HEK293 (cell line): ENCODE data around the gene HSD17B10.

Experiments used
- BCL11A ChIP-seq: fragments of 450-650 bp; formaldehyde crosslinking; IDR thresholded peaks from 2 replicates; pipeline ENCODE4 v1.5.1; 2016; ENCODE audit warnings: low read depth, missing biosample characterization, missing genetic modification characterization
- ZBTB21 ChIP-seq: fragments of 450-650 bp; formaldehyde crosslinking; IDR thresholded peaks from 2 replicates; pipeline ENCODE4 v1.5.1; 2017; ENCODE audit warnings: missing biosample characterization, missing genetic modification characterization
- ZBTB7A ChIP-seq: fragments of 450-650 bp; formaldehyde crosslinking; IDR thresholded peaks from 2 replicates; pipeline ENCODE4 v1.5.1; 2016; ENCODE audit warnings: low read depth, missing biosample characterization, missing genetic modification characterization
- ZBTB8A ChIP-seq: fragments of 450-650 bp; formaldehyde crosslinking; IDR thresholded peaks from 2 replicates; pipeline ENCODE4 v1.5.1; 2016; ENCODE audit warnings: missing biosample characterization, missing genetic modification characterization
- ZNF114 ChIP-seq: fragments of 450-650 bp; formaldehyde crosslinking; IDR thresholded peaks from 2 replicates; pipeline ENCODE4 v1.5.0; 2017; ENCODE audit warnings: missing biosample characterization, missing genetic modification characterization
- ZNF214 ChIP-seq: fragments of 450-650 bp; formaldehyde crosslinking; IDR thresholded peaks from 2 replicates; pipeline ENCODE4 v1.5.1; 2017; ENCODE audit warnings: missing biosample characterization, mild to moderate bottlenecking, missing genetic modification characterization, borderline replicate concordance
- ZNF24 ChIP-seq: fragments of 450-650 bp; formaldehyde crosslinking; IDR thresholded peaks from 2 replicates; pipeline ENCODE4 v1.5.1; 2016; ENCODE audit warnings: missing biosample characterization, missing genetic modification characterization
- ZNF629 ChIP-seq: fragments of 450-650 bp; formaldehyde crosslinking; IDR thresholded peaks from 2 replicates; pipeline ENCODE4 v1.5.1; 2017; ENCODE audit warnings: missing biosample characterization, missing genetic modification characterization
- ZNF707 ChIP-seq: fragments of 450-650 bp; formaldehyde crosslinking; IDR thresholded peaks from 2 replicates; pipeline ENCODE4 v1.5.1; 2016; ENCODE audit warnings: missing biosample characterization, missing genetic modification characterization
- ZNF76 ChIP-seq: fragments of 450-650 bp; formaldehyde crosslinking; IDR thresholded peaks from 2 replicates; pipeline ENCODE4; 2016; ENCODE audit warnings: low read depth, missing biosample characterization, missing genetic modification characterization, borderline replicate concordance
- TF ChIP-seq, protein P1 (sequence below): fragments of 450-650 bp; formaldehyde crosslinking; IDR thresholded peaks from 2 replicates; pipeline ENCODE4 v1.5.1; 2016; ENCODE audit warnings: missing biosample characterization, missing genetic modification characterization
- TF ChIP-seq, protein P2 (sequence below): fragments of 450-650 bp; formaldehyde crosslinking; IDR thresholded peaks from 2 replicates; pipeline ENCODE4 v1.5.1; 2016; ENCODE audit warnings: missing biosample characterization, missing genetic modification characterization
- TF ChIP-seq, protein P3 (sequence below): fragments of 450-650 bp; formaldehyde crosslinking; IDR thresholded peaks from 2 replicates; pipeline ENCODE4 v1.5.1; 2016; ENCODE audit warnings: missing biosample characterization, missing genetic modification characterization
- TF ChIP-seq, protein P4 (sequence below): fragments of 450-650 bp; formaldehyde crosslinking; IDR thresholded peaks from 2 replicates; pipeline ENCODE4 v1.5.1; 2017; ENCODE audit warnings: missing biosample characterization, missing genetic modification characterization

DNA sequence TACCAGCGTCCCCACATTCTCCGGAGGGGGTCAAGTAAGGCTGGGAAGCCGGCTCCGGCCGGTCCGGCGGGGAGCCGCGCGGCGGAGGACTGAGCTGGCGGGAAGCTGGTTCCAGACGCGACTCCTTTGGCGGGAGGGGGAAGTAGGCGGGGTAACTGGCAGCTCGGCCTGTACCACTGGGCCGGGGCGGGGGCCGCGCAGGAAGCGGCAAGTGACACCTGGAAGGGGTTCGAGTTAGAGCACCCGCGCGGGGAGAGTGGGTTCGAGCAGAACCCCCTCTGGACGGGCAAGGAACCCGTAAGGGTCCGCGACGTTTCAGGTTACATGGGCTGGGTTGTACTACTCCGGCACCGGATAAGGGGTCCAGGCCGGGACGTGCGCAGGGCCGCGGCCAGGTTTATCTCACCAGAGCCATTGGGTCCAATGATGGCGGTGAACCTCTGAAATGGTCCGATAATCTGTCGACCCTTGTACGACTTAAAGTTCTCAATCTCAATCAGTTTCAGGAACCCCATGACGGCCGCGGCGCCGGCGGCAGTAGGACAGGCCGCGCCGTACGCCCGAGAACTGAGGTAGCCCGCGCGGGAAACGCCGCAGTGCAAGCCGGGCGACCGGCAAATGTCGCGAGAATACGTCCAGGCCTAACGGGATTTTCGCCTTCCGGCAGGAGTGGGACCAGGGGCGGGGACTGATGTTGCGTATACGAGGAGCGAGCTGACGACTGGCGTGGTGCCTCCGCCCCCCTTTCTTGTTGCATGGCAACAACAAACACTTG, 11.9 kb downstream of the HSD17B10 start, which contains the start of gene SMC1A:
- TF ChIP-seq ZNF76 (tag by site-specific recombination) (peak; percentile 95), ZNF629 (peak; percentile 77), BCL11A (no peak), ZNF707 (tag by site-specific recombination) (no peak), ZNF214 (tag by site-specific recombination) (no peak), ZBTB8A (peak; percentile 87), ZBTB21 (tag by site-specific recombination) (no peak; the same call in 1 of the 2 replicates), ZNF24 (tag by site-specific recombination) (peak; percentile 91), ZNF114 (tag by site-specific recombination) (no peak), ZBTB7A (peak; percentile 73; the same call in 1 of the 2 replicates)
- TF ChIP-seq, protein P1, sequence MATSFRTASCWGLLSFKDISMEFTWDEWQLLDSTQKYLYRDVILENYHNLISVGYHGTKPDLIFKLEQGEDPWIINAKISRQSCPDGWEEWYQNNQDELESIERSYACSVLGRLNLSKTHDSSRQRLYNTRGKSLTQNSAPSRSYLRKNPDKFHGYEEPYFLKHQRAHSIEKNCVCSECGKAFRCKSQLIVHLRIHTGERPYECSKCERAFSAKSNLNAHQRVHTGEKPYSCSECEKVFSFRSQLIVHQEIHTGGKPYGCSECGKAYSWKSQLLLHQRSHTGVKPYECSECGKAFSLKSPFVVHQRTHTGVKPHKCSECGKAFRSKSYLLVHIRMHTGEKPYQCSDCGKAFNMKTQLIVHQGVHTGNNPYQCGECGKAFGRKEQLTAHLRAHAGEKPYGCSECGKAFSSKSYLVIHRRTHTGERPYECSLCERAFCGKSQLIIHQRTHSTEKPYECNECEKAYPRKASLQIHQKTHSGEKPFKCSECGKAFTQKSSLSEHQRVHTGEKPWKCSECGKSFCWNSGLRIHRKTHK (tag by site-specific recombination) = no peak
- TF ChIP-seq, protein P2, sequence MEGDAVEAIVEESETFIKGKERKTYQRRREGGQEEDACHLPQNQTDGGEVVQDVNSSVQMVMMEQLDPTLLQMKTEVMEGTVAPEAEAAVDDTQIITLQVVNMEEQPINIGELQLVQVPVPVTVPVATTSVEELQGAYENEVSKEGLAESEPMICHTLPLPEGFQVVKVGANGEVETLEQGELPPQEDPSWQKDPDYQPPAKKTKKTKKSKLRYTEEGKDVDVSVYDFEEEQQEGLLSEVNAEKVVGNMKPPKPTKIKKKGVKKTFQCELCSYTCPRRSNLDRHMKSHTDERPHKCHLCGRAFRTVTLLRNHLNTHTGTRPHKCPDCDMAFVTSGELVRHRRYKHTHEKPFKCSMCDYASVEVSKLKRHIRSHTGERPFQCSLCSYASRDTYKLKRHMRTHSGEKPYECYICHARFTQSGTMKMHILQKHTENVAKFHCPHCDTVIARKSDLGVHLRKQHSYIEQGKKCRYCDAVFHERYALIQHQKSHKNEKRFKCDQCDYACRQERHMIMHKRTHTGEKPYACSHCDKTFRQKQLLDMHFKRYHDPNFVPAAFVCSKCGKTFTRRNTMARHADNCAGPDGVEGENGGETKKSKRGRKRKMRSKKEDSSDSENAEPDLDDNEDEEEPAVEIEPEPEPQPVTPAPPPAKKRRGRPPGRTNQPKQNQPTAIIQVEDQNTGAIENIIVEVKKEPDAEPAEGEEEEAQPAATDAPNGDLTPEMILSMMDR = peak; percentile 30; the same call in 1 of the 2 replicates
- TF ChIP-seq, protein P3, sequence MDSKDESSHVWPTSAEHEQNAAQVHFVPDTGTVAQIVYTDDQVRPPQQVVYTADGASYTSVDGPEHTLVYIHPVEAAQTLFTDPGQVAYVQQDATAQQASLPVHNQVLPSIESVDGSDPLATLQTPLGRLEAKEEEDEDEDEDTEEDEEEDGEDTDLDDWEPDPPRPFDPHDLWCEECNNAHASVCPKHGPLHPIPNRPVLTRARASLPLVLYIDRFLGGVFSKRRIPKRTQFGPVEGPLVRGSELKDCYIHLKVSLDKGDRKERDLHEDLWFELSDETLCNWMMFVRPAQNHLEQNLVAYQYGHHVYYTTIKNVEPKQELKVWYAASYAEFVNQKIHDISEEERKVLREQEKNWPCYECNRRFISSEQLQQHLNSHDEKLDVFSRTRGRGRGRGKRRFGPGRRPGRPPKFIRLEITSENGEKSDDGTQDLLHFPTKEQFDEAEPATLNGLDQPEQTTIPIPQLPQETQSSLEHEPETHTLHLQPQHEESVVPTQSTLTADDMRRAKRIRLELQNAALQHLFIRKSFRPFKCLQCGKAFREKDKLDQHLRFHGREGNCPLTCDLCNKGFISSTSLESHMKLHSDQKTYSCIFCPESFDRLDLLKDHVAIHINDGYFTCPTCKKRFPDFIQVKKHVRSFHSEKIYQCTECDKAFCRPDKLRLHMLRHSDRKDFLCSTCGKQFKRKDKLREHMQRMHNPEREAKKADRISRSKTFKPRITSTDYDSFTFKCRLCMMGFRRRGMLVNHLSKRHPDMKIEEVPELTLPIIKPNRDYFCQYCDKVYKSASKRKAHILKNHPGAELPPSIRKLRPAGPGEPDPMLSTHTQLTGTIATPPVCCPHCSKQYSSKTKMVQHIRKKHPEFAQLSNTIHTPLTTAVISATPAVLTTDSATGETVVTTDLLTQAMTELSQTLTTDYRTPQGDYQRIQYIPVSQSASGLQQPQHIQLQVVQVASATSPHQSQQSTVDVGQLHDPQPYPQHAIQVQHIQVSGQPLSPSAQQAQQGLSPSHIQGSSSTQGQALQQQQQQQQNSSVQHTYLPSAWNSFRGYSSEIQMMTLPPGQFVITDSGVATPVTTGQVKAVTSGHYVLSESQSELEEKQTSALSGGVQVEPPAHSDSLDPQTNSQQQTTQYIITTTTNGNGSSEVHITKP (tag by site-specific recombination) = peak; percentile 100
- TF ChIP-seq, protein P4, sequence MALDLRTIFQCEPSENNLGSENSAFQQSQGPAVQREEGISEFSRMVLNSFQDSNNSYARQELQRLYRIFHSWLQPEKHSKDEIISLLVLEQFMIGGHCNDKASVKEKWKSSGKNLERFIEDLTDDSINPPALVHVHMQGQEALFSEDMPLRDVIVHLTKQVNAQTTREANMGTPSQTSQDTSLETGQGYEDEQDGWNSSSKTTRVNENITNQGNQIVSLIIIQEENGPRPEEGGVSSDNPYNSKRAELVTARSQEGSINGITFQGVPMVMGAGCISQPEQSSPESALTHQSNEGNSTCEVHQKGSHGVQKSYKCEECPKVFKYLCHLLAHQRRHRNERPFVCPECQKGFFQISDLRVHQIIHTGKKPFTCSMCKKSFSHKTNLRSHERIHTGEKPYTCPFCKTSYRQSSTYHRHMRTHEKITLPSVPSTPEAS (tag by site-specific recombination) = no peak
